Measurements from ENCODE around the gene ARHGAP27.

DNA sequence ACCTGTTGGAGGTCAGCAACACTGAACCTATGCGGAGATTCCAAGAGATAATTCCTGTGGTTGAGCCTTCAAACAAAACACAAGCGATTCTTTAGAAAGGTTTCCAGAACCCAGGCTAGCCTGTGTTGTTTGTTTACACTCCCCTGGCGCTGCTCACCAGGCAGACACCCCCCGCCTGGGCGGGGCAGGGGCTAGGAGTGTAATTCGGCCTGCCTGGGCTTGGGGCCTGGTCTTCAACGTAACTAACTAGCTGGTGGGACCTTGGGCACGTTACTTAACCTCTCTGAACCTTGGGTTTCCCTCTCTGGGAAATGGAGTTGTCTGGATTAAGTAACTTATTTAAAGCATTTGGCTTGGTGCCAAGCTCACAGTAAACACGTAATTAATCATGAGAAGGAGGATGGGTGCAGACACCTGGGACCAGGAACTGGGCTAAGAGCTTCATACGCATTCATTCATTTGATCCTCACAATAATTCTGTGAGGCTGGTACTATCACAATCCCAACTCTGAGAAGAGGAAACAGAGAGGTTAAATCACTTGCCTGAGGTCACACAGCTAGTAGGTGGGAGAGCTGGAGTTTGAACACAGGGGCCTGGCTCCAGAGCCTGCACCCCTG, 7.6 kb upstream of the ARHGAP27 start:
- TF ChIP-seq ZNF274 (IDR thresholded peaks at IDR 0.05; ENCODE audit: low read depth, low read length) (no peak), YY1 (IDR thresholded peaks at IDR 0.05; ENCODE audit: insufficient read depth, insufficient read length) (no peak), SUZ12 (IDR thresholded peaks at IDR 0.05; ENCODE audit: extremely low read depth, insufficient read depth, insufficient read length) (no peak)
